Natural killer cell (primary cell): Measurements from ENCODE around the gene AUTS2. TPM values are rescaled to one million over a fixed set of nuclear protein-coding genes. Genes with fewer than 3 reads are reported as not detected.

ENCODE experiments used
- ATAC-seq, 3 donors: fragments of 150-1000 bp in 2 of 3; fragments of 200-7000 bp in 1 of 3; cut with Tn5 transposase; 1 replicate in 1 of 3; 2 replicates in 2 of 3; pipeline ENCODE4 v1.10.0; 2021; ENCODE audit warnings: mild to moderate bottlenecking in 2 of 3, moderate library complexity in 2 of 3
- DNase-seq, 2 donors: peaks; one replicate each; pipeline versions ENCODE4 v3.0.0 to v3.0.0-alpha.2; 2013 to 2021; ENCODE audit warnings: mixed read lengths in 1 of 2
- H3K27ac ChIP-seq: one replicate; pipeline ENCODE4 v1.5.1; 2013; ENCODE audit warnings: mild to moderate bottlenecking, low read length
- H3K27me3 ChIP-seq: one replicate; pipeline ENCODE4 v1.6.1; 2013; ENCODE audit warnings: low read length; ENCODE audit not compliant: control insufficient read depth, insufficient read depth
- H3K36me3 ChIP-seq: one replicate; pipeline ENCODE4 v1.6.1; 2013; ENCODE audit warnings: low read length; ENCODE audit not compliant: control insufficient read depth, insufficient read depth
- H3K4me1 ChIP-seq: one replicate; pipeline ENCODE4 v1.6.1; 2013; ENCODE audit warnings: low read length; ENCODE audit not compliant: control insufficient read depth, insufficient read depth
- H3K4me3 ChIP-seq: one replicate; pipeline ENCODE4 v1.5.1; 2013; ENCODE audit warnings: low read length
- H3K9me3 ChIP-seq: one replicate; pipeline ENCODE4 v1.6.1; 2013; ENCODE audit warnings: low read length; ENCODE audit not compliant: control insufficient read depth, insufficient read depth
- H3K27ac Mint-ChIP-seq, 2 donors: one replicate each; pipeline ENCODE4 v1.8.0; 2022; ENCODE audit warnings: mild to moderate bottlenecking in 2 of 2, mixed read lengths in 2 of 2, moderate library complexity in 1 of 2
- H3K27me3 Mint-ChIP-seq, 2 donors: one replicate each; pipeline ENCODE4 v1.8.0; 2022; ENCODE audit warnings: low read depth in 2 of 2, mixed read lengths in 2 of 2
- H3K36me3 Mint-ChIP-seq: one replicate; pipeline ENCODE4 v1.8.0; 2022; ENCODE audit warnings: mixed read lengths
- H3K4me1 Mint-ChIP-seq, 2 donors: one replicate each; pipeline ENCODE4 v1.8.0; 2022; ENCODE audit warnings: mixed read lengths in 2 of 2
- H3K4me3 Mint-ChIP-seq: one replicate; pipeline ENCODE4 v1.8.0; 2022; ENCODE audit warnings: mild to moderate bottlenecking, moderate library complexity, mixed read lengths
- H3K9me3 Mint-ChIP-seq, 2 donors: one replicate each; pipeline ENCODE4 v1.8.0; 2022; ENCODE audit warnings: mixed read lengths in 2 of 2
- WGBS: methylation state at CpG from one replicate; pipeline ENCODE4 v1.1.7; 2013; ENCODE audit warnings: missing lambda C conversion rate; ENCODE audit not compliant: insufficient coverage; 5-methylcytosine and 5-hydroxymethylcytosine counted together
- intact Hi-C: fragments of 100-400 bp; cut with micrococcal nuclease; formaldehyde crosslinking; loops from one replicate; pipeline ENCODE4 v1.14.2; 2022
- total RNA-seq, 4 donors: library from RNA; stranded (reverse); fragments of 120-200 nt in 1 of 4; gene quantifications; one replicate each; pipeline versions ENCODE4 v1.2.3 to v1.2.4, GENCODE V29; 2013 to 2022
- TF ChIP-seq, protein P1 (sequence below): fragments of 200-600 bp; IDR thresholded peaks from one replicate; pipeline ENCODE4 v1.8.0; 2022; ENCODE audit warnings: antibody characterized with exemption

AUTS2 gene
- total RNA-seq, 3 donors from 2014 or later (not counting 1 experiment from before 2014, with no cell fraction given) = 147 to 197 (median 155) TPM

DNA sequence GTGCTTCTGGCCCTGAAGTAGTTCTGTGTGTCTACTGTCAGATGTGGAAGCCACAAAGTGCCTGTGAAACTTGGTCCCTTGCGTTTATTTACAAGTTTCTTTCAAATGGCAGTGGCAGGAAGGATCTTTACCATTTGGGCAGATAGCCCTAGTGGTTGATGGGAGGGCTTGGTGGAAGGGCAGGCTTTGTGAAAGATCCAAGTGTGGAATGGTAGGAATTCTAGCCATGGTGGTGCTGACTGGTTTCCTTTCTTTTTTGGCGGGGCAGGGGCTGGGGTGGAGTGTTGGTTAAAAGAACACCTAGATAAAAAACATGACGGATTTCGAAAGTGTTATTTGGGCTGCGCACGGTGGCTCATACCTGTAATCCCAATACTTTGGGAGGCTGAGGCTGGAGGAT is 27.0 kb downstream of the AUTS2 start:
- H3K27me3 ChIP-seq = no peaks in the 10 kb centered on the region
- H3K27ac Mint-ChIP-seq = no peak overlapping the region
- no peak overlapping the region for H3K4me3 Mint-ChIP-seq
- WGBS = 85% methylated on average over 5 of the region's 6 CpGs
- H3K4me1 ChIP-seq = peaks cover 3% of the 10 kb centered on the region
- no peak overlapping the region for H3K27ac ChIP-seq
- no peak overlapping the region for H3K4me3 ChIP-seq
- TF ChIP-seq, protein P1, sequence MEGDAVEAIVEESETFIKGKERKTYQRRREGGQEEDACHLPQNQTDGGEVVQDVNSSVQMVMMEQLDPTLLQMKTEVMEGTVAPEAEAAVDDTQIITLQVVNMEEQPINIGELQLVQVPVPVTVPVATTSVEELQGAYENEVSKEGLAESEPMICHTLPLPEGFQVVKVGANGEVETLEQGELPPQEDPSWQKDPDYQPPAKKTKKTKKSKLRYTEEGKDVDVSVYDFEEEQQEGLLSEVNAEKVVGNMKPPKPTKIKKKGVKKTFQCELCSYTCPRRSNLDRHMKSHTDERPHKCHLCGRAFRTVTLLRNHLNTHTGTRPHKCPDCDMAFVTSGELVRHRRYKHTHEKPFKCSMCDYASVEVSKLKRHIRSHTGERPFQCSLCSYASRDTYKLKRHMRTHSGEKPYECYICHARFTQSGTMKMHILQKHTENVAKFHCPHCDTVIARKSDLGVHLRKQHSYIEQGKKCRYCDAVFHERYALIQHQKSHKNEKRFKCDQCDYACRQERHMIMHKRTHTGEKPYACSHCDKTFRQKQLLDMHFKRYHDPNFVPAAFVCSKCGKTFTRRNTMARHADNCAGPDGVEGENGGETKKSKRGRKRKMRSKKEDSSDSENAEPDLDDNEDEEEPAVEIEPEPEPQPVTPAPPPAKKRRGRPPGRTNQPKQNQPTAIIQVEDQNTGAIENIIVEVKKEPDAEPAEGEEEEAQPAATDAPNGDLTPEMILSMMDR = no peak
- H3K36me3 ChIP-seq = no peaks in the 10 kb centered on the region
- ATAC-seq (no peak), DNase-seq (no peak)
- H3K4me1 Mint-ChIP-seq = peaks cover 1 to 15% of the 10 kb centered on the region in 2 donors
- no peaks in the 10 kb centered on the region for H3K9me3 Mint-ChIP-seq
- H3K9me3 ChIP-seq = no peaks in the 10 kb centered on the region
- intact Hi-C loops = no loop called here
- H3K36me3 Mint-ChIP-seq = no peaks in the 10 kb centered on the region
- no peaks in the 10 kb centered on the region for H3K27me3 Mint-ChIP-seq

DNA sequence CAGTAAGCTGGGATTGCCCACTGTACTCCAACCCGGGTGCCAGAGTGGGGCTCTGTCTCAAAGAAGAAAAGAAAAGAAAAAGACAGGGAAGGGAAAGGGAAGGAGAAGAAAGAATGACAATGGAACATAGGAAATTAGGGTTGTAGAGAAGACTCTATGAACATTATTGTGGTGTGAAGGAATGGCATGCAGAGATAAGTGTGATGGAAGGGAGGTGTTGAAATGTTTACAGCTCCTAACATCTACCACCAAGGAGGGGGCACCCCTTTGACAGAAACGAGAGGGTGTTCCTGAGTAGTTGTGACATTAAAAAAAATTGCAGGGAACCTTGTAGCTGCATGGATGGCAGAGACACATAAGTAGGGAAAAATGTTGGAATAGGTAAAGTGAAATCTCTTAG is 27.5 kb downstream of the AUTS2 start:
- H3K27me3 Mint-ChIP-seq = no peaks in the 10 kb centered on the region

DNA sequence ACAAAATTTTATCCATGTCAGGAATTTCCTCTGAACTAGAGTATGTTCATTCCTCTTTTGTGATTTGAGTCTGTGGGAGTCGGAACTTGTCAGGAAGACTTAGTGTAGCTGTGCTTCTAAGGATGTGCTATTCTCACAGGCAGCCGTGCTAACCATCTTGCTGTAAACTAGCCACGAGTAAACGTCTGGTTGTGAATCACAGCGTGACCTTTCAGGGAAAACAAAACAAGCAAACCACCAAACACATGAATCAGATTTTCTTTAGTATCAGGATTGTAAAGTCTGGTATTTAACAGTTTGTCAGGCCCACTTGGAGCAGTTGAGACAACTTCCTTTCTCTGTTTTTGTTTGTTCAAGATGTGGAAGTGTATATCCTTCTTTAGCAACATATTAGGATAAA is 32.0 kb downstream of the AUTS2 start:
- Histone ChIP-seq H3K9me3 (no peaks in the 10 kb centered on the region), H3K27ac (no peak overlapping the region), H3K4me1 (peaks cover 3% of the 10 kb centered on the region), H3K36me3 (no peaks in the 10 kb centered on the region), H3K27me3 (no peaks in the 10 kb centered on the region), H3K4me3 (no peak overlapping the region)
- TF ChIP-seq, protein P1 = no peak
- DNase-seq (no peak), ATAC-seq (peak in 2 of 3 donors; percentile 38)
- intact Hi-C loops = no loop called here
- Mint-ChIP-seq H3K4me3 (no peak overlapping the region), H3K27ac (peak overlapping the region in 1 of 2 donors; percentile 28), H3K4me1 (peaks cover 9 to 22% of the 10 kb centered on the region in 2 donors), H3K36me3 (no peaks in the 10 kb centered on the region), H3K9me3 (no peaks in the 10 kb centered on the region), H3K27me3 (no peaks in the 10 kb centered on the region)
- 23% methylated on average over 4 of the region's 5 CpGs for WGBS

More for the DNA sequence above, 27.5 kb downstream of the AUTS2 start:
- H3K27me3 ChIP-seq = no peaks in the 10 kb centered on the region
- 85% methylated on average over 2 of the region's 2 CpGs for WGBS
- H3K36me3 ChIP-seq = no peaks in the 10 kb centered on the region
- H3K4me1 Mint-ChIP-seq = peaks cover 7 to 20% of the 10 kb centered on the region in 2 donors
- no peaks in the 10 kb centered on the region for H3K9me3 Mint-ChIP-seq
- H3K27ac Mint-ChIP-seq = no peak overlapping the region
- TF ChIP-seq, protein P1 = no peak
- H3K4me3 ChIP-seq = no peak overlapping the region
- intact Hi-C loops = no loop called here
- no peaks in the 10 kb centered on the region for H3K36me3 Mint-ChIP-seq
- peaks cover 3% of the 10 kb centered on the region for H3K4me1 ChIP-seq
- no peaks in the 10 kb centered on the region for H3K9me3 ChIP-seq
- DNase-seq = no peak
- H3K27ac ChIP-seq = no peak overlapping the region
- no peak for ATAC-seq
- H3K4me3 Mint-ChIP-seq = no peak overlapping the region

DNA sequence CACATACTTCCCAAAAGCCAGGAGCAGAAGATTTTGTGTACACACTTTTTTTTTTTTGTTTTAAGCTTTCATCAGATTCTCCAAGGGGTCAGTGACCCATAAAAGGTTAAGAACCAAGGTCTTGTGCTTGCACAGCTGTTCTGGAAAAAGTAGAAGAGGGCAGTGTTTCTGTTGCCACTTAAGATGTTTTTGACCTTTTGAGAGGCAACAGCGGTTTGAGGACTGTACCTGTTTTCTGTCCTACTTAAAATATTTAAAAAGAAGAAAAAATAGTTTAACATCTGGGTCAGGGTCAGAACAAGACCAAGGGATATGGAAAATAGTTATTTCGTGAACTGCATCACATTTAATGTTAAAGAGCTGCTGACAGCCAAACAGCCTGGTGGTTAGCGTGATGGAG is 32.9 kb downstream of the AUTS2 start:
- Histone ChIP-seq H3K27ac (no peak overlapping the region), H3K9me3 (no peaks in the 10 kb centered on the region), H3K27me3 (no peaks in the 10 kb centered on the region), H3K36me3 (no peaks in the 10 kb centered on the region), H3K4me1 (peaks cover 3% of the 10 kb centered on the region), H3K4me3 (no peak overlapping the region)
- no peak overlapping the region for H3K4me3 Mint-ChIP-seq
- ATAC-seq (no peak), DNase-seq (no peak)
- WGBS = 85% methylated on average over 3 of the region's 3 CpGs
- TF ChIP-seq, protein P1 = no peak
- H3K4me1 Mint-ChIP-seq = peaks cover 9 to 15% of the 10 kb centered on the region in 2 donors
- H3K9me3 Mint-ChIP-seq = no peaks in the 10 kb centered on the region
- intact Hi-C loops = no loop called here
- H3K27ac Mint-ChIP-seq = no peak overlapping the region
- H3K27me3 Mint-ChIP-seq = no peaks in the 10 kb centered on the region
- no peaks in the 10 kb centered on the region for H3K36me3 Mint-ChIP-seq
